Activated CD8-positive, alpha-beta memory T cell treated with anti-CD3 and anti-CD28 coated beads, Interleukin-2, amount 50 U/mL, for 48 hours (primary cell): ENCODE results near the gene TMEM40.
"Not testable (repeated sequence)": the region's sequence is repeated elsewhere in the genome, so short reads cannot be mapped to it uniquely, and the experiment has no call there.

Experiments
- DNase-seq: peaks from one replicate; pipeline ENCODE4 v3.0.0-alpha.2; 2020

Gene TMEM40

GRCh38 chr3:12759097-12759679, at the start of gene TMEM40:
Gene TMEM40 (minus strand): TSS chr3:12759259. CDS start chr3:12749832, 9,427 bp downstream.
- DNase-seq: no peak

- DNase-seq: no peak
Observed at GRCh38 chr3:12808587-12808986, 49.5 kb upstream of the TMEM40 start.

GRCh38 chr3:12807601-12808359, 48.7 kb upstream of the TMEM40 start:
- DNase-seq: no peak

GRCh38 chr3:12807066-12807465, 48.0 kb upstream of the TMEM40 start:
- DNase-seq: no peak

- DNase-seq: peak; percentile 44
Observed at GRCh38 chr3:12803371-12803770, 44.3 kb upstream of the TMEM40 start.

GRCh38 chr3:12799525-12800440, 40.7 kb upstream of the TMEM40 start:
- DNase-seq: no peak

- no peak for DNase-seq
Observed at GRCh38 chr3:12798559-12799179, 39.6 kb upstream of the TMEM40 start.

- DNase-seq: peak; percentile 42
Observed at GRCh38 chr3:12797892-12798558, 39.0 kb upstream of the TMEM40 start.

- DNase-seq: no peak
Observed at GRCh38 chr3:12797124-12797891, 38.2 kb upstream of the TMEM40 start.

GRCh38 chr3:12796171-12797123, 37.4 kb upstream of the TMEM40 start, which contains the start of gene CAND2:
Gene CAND2 (plus strand): TSS chr3:12796680. CDS start chr3:12796721, 41 bp downstream.
- DNase-seq: peak; percentile 68

- no peak for DNase-seq
Observed at GRCh38 chr3:12793701-12794100, 34.6 kb upstream of the TMEM40 start.

- no peak for DNase-seq
Observed at GRCh38 chr3:12791430-12791829, 32.4 kb upstream of the TMEM40 start.

GRCh38 chr3:12787967-12788690, 29.1 kb upstream of the TMEM40 start:
- not testable (repeated sequence) for DNase-seq

- peak; percentile 65 for DNase-seq
Observed at GRCh38 chr3:12787346-12787745, 28.3 kb upstream of the TMEM40 start.

- no peak for DNase-seq
Observed at GRCh38 chr3:12785096-12785495, 26.0 kb upstream of the TMEM40 start.

- no peak for DNase-seq
Observed at GRCh38 chr3:12782172-12782815, 23.2 kb upstream of the TMEM40 start.

- no peak for DNase-seq
Observed at GRCh38 chr3:12780751-12781150, 21.7 kb upstream of the TMEM40 start.

GRCh38 chr3:12777171-12777570, 18.1 kb upstream of the TMEM40 start:
- DNase-seq: no peak

GRCh38 chr3:12775970-12776369, 16.9 kb upstream of the TMEM40 start:
- not testable (repeated sequence) for DNase-seq
